ENCODE data around the gene APBA2.

GRCh38 chr15:29050870-29051269 lies 165.1 kb downstream of the APBA2 start:
- TF ChIP-seq POLR2A (IDR thresholded peaks at IDR 0.05; ENCODE audit: low read depth, low read length) (no peak), CTCF (conservative IDR thresholded peaks at IDR 0.05; ENCODE audit: low read depth, low read length) (no peak), RAD21 (IDR thresholded peaks at IDR 0.05; ENCODE audit: low read length) (no peak), CEBPB (IDR thresholded peaks at IDR 0.05; ENCODE audit: low read depth, low read length) (no peak), ELK1 (IDR thresholded peaks at IDR 0.05; ENCODE audit: borderline replicate concordance, low read depth, low read length) (no peak)
